ENCODE measurements around the gene BCL6B.

DNA sequence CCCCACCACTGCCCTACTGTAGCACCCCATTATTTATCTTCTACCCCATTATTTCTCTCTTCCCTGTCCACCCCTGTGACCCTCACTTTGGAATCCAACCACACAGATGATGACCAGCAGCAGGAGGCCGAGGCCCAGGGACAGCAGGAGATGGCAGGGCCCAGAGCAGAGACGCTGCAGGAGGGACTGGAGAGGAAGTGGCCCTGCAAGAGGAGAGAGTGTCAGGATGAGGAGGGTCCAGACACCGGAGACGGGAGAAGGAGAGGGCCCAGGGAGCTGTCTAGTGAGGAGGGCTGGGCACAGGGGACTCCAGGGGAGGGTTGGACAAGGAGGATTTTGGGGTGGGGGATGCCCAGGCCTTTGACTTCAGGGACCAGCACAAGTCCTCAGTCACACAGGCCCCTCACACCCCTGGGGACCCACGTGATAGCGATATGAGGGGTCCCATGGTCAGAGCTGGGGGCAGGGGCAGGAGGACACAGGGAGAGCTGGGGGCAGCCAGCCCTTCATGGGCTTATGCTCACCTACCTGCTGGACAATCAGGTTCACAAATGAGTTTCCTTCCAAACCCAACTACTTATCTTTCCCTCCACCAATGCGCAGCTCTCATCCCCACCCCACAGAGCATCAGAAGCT lies 55.2 kb downstream of the BCL6B start:
- TF ChIP-seq, protein P1, sequence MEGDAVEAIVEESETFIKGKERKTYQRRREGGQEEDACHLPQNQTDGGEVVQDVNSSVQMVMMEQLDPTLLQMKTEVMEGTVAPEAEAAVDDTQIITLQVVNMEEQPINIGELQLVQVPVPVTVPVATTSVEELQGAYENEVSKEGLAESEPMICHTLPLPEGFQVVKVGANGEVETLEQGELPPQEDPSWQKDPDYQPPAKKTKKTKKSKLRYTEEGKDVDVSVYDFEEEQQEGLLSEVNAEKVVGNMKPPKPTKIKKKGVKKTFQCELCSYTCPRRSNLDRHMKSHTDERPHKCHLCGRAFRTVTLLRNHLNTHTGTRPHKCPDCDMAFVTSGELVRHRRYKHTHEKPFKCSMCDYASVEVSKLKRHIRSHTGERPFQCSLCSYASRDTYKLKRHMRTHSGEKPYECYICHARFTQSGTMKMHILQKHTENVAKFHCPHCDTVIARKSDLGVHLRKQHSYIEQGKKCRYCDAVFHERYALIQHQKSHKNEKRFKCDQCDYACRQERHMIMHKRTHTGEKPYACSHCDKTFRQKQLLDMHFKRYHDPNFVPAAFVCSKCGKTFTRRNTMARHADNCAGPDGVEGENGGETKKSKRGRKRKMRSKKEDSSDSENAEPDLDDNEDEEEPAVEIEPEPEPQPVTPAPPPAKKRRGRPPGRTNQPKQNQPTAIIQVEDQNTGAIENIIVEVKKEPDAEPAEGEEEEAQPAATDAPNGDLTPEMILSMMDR (IDR thresholded peaks at IDR 0.05; ENCODE audit: low read length), result no peak
- TF ChIP-seq EZH2 (optimal IDR thresholded peaks at IDR 0.05; ENCODE audit: low read depth, low read length) (no peak), EZH2phosphoT487 (IDR thresholded peaks at IDR 0.05; ENCODE audit: low read length) (no peak)
